ENCODE measurements around the gene HUWE1.
A peak's percentile ranks its signal among the peaks of the same experiment; 100 is the strongest.

Gene HUWE1

DNA sequence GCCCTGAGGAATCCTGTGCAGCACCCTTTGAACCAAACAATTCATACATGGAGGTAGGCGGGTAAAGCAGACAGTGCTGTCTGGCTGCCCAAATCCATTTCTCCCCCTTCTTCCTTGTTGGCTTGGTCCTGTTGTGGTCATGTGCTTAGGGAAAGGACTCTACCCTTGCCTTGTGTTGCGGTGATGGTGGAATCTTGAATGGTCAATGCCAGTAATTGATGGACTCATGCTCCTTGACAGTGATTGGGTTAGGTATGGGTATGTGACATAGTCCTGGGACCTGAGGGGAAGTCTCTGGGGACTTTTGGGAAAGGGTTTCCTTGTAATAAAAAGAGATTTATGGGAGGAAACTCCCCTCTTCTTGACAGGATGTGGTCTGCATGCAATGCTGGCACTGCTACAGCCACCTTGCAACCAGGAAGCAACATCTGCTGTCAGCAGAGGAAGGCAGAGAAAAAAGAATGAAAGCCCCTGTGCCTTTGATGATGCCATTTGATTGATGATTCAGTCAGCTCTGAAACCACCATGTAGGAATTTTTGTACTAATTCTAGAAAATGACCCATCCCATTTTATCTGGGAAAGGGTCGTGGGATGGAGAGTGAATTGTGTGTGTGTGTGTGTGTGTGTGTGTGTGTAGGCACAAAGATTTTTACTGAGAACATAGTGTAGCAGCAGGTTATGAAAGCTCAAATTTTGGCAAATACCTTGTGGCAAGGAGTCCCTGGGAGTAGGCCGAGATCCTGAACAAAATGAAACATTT, 30.0 kb upstream of the HUWE1 start:
- no peak for TF ChIP-seq TAF1 (IDR thresholded peaks at IDR 0.05; ENCODE audit: low read depth)
- no peak for TF ChIP-seq YY1 (IDR thresholded peaks at IDR 0.05; ENCODE audit: low read depth)

DNA sequence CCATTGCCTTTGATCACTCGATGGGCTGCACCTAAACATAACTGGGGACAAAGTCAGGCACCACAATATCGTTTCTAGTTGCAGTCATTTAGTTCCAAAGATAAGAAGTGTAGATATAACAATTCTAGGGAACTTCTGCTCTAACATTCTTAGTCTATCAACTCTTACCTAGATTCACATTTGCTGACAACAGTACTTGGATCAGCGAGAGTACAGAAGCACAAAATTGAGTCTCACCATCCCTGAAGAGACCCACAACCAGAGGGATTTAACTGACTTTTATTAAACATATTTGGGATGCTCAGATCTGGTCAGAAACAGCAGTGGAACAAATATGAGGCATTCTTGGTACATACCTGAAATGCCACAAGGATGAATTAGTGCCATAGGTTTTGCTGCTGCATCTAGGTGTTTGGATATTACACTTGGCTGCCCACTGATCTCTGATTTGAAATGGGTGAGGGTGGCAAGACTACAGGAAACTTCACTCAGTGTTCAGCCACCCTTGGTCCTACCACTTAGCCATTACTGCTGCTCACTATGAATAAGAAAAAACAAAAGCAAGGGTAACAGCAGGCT, 28.9 kb upstream of the HUWE1 start:
- TF ChIP-seq USF1 (IDR thresholded peaks at IDR 0.05) = no peak
- peak; percentile 80 for TF ChIP-seq TEAD4 (IDR thresholded peaks at IDR 0.05)

DNA sequence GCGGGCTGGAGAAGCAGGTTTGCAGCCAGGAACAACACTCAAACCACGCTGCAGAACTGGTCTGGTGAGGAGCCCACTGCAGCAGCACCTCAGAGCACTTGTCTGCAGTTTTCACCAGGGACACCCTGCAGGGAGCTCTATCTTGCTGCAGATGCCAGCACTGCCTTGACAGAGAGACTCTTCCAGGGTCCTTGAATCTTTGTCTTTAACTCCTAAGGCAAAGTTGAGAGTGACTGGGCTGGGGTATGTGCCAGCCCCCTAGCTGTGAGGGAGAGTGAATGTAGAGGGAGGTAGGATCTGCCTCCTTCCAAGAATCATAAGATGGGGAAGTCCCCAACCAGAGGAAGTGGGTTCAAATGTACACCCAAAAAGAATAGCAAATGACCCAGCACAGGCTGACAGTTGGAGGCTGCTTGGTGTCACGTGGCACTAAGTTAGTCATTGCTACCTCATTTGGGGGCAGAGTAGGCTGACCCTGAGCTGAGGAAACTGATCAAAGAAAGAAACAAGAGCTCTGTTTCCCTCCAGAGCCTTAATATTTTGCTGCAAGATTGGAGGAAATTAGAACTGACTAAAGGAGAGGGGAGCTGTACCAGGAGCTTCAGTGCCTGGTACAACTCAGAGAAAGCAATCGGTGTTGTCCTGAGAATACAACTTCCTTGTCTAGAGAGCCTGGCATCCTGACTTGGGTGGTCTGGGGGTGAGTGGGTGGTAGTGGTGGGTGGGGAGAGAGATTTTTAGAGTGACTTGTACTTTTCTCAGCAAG, 28.2 kb upstream of the HUWE1 start:
- TF ChIP-seq TCF12 (IDR thresholded peaks at IDR 0.05; ENCODE audit: low read depth) (peak; percentile 87), EP300 (IDR thresholded peaks at IDR 0.05; ENCODE audit: borderline replicate concordance) (peak; percentile 73; the same call in 1 of the 2 replicates), FOXM1 (IDR thresholded peaks at IDR 0.05; ENCODE audit: borderline replicate concordance, low read depth) (peak; percentile 84), NFIC (IDR thresholded peaks at IDR 0.05) (peak; percentile 94; the same call in 1 of the 2 replicates), TAF1 (IDR thresholded peaks at IDR 0.05; ENCODE audit: low read depth) (no peak), USF1 (IDR thresholded peaks at IDR 0.05) (peak; percentile 73), TEAD4 (IDR thresholded peaks at IDR 0.05) (peak; percentile 86), EGR1 (IDR thresholded peaks at IDR 0.05) (peak; percentile 67; the same call in 1 of the 2 replicates), RAD21 (IDR thresholded peaks at IDR 0.05; ENCODE audit: low read depth) (no peak), MAX (IDR thresholded peaks at IDR 0.05) (peak; percentile 51; the same call in 1 of the 2 replicates), YY1 (IDR thresholded peaks at IDR 0.05; ENCODE audit: low read depth) (no peak), REST (IDR thresholded peaks at IDR 0.05; ENCODE audit: low read depth) (no peak)

- TF ChIP-seq TCF12 (IDR thresholded peaks at IDR 0.05; ENCODE audit: low read depth) = no peak
- no peak for TF ChIP-seq CEBPB (IDR thresholded peaks at IDR 0.05)
- TF ChIP-seq EGR1 (IDR thresholded peaks at IDR 0.05) = no peak
- no peak for TF ChIP-seq USF1 (IDR thresholded peaks at IDR 0.05)
- TF ChIP-seq TAF1 (IDR thresholded peaks at IDR 0.05; ENCODE audit: low read depth) = no peak
- TF ChIP-seq ZBTB7A (IDR thresholded peaks at IDR 0.05; ENCODE audit: low read depth) = no peak
- no peak for TF ChIP-seq REST (IDR thresholded peaks at IDR 0.05; ENCODE audit: low read depth)
- no peak for TF ChIP-seq MAX (IDR thresholded peaks at IDR 0.05)
- no peak; the same call in 1 of the 2 replicates for TF ChIP-seq NFIC (IDR thresholded peaks at IDR 0.05)
- TF ChIP-seq CREB1 (IDR thresholded peaks at IDR 0.05; ENCODE audit: low read depth) = no peak
- TF ChIP-seq TEAD4 (IDR thresholded peaks at IDR 0.05) = no peak
- TF ChIP-seq RAD21 (IDR thresholded peaks at IDR 0.05; ENCODE audit: low read depth) = no peak
- no peak for TF ChIP-seq YY1 (IDR thresholded peaks at IDR 0.05; ENCODE audit: low read depth)
These were observed 27.6 kb upstream of the HUWE1 start for GRCh38 chrX:53713987-53714579.

GRCh38 chrX:53711436-53711835, 24.9 kb upstream of the HUWE1 start:
- TF ChIP-seq TEAD4 (IDR thresholded peaks at IDR 0.05) = 0 out of 2 replicates have a peak, but pooled peaks have one; percentile 14
- TF ChIP-seq EP300 (IDR thresholded peaks at IDR 0.05; ENCODE audit: borderline replicate concordance) = no peak
- no peak for TF ChIP-seq CREB1 (IDR thresholded peaks at IDR 0.05; ENCODE audit: low read depth)
- no peak for TF ChIP-seq CEBPB (IDR thresholded peaks at IDR 0.05)
- no peak for TF ChIP-seq REST (IDR thresholded peaks at IDR 0.05; ENCODE audit: low read depth)
